Keratinocyte (primary cell): ENCODE results near the gene SLC7A7.

ENCODE experiments used
- EZH2 ChIP-seq: IDR thresholded peaks from one replicate; pipeline ENCODE4 v1.6.1; 2012; ENCODE audit warnings: inconsistent platforms, mild to moderate bottlenecking, low read length, moderate library complexity
- TF ChIP-seq, protein P1 (sequence below), 3 experiments: IDR thresholded peaks in 1 of 3; conservative IDR thresholded peaks in 1 of 3; optimal IDR thresholded peaks in 1 of 3; 2 replicates in 2 of 3; 3 replicates in 1 of 3; pipeline versions ENCODE3 to v1.5.1; 2011; ENCODE audit warnings: low read length in 3 of 3, mild to moderate bottlenecking in 3 of 3, moderate library complexity in 2 of 3, control low read depth in 1 of 3, inconsistent platforms in 1 of 3; ENCODE audit not compliant: insufficient read depth in 2 of 3; ENCODE audit errors: extremely low read depth in 1 of 3

DNA sequence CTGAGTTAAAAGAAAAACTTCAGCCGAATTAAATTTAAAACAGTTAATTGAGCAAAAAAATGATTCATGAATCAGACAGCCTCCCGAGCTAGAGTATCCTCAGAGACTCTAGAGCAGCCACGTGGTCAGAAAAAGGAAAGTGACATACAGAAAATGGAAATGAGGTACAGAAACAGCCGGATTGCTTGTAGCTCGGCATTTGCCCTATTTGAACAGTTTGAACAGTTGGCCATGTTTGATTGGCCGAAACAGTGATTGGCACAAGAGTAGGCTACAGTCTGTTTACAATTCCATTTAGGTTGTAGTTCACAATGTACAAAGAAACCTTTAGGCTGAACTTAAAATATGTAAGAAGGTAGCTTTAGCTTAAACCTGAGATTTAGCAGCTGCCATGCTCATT lies 61.6 kb downstream of the SLC7A7 start:
- TF ChIP-seq EZH2, result no peak
- TF ChIP-seq, protein P1, sequence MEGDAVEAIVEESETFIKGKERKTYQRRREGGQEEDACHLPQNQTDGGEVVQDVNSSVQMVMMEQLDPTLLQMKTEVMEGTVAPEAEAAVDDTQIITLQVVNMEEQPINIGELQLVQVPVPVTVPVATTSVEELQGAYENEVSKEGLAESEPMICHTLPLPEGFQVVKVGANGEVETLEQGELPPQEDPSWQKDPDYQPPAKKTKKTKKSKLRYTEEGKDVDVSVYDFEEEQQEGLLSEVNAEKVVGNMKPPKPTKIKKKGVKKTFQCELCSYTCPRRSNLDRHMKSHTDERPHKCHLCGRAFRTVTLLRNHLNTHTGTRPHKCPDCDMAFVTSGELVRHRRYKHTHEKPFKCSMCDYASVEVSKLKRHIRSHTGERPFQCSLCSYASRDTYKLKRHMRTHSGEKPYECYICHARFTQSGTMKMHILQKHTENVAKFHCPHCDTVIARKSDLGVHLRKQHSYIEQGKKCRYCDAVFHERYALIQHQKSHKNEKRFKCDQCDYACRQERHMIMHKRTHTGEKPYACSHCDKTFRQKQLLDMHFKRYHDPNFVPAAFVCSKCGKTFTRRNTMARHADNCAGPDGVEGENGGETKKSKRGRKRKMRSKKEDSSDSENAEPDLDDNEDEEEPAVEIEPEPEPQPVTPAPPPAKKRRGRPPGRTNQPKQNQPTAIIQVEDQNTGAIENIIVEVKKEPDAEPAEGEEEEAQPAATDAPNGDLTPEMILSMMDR (optimal IDR thresholded peaks at IDR 0.05 in 1 of 3, IDR thresholded peaks at IDR 0.05 in 1 of 3, conservative IDR thresholded peaks at IDR 0.05 in 1 of 3; ENCODE audit: extremely low read depth in 1 of 3, insufficient read depth in 2 of 3, low read length in 3 of 3), result no peak
